Thyroid gland (tissue), 4 donors: ENCODE data around the gene BMERB1.

Experiments
- POLR2A ChIP-seq, 2 donors: fragments of 450-650 bp; IDR thresholded peaks; one replicate each; pipeline ENCODE4 v1.6.1; 2017; ENCODE audit warnings: antibody characterized with exemption in 2 of 2, mild to moderate bottlenecking in 2 of 2, moderate library complexity in 1 of 2
- TF ChIP-seq, protein P1 (sequence below), 6 experiments: fragments of 200-600 bp in 3 of 6; fragments of 450-650 bp in 3 of 6; sonication (generic) in 3 of 6; IDR thresholded peaks; one replicate each; pipeline ENCODE4 v1.5.1; 2016 to 2019; ENCODE audit warnings: antibody characterized with exemption in 6 of 6, mild to moderate bottlenecking in 2 of 6, inconsistent platforms in 1 of 6, moderate library complexity in 1 of 6

DNA sequence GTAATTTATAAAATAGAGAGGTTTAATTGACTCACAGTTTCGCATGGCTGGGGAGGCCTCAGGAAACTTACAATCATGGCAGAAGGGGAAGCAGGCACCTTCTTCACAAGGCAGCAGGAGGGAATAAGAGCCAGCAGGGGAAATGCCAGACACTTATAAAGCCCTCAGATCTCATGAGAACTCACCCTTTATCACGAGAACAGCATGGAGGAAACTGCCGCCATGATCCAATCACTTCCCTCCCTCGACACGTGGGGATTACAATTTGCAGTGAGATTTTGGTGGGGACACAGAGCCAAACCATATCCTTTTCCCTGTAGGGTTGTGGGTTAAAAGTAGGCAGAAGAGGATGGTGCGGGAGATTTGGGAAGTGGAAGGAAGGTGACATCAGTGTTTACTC, 101.4 kb downstream of the BMERB1 start:
- TF ChIP-seq, protein P1, sequence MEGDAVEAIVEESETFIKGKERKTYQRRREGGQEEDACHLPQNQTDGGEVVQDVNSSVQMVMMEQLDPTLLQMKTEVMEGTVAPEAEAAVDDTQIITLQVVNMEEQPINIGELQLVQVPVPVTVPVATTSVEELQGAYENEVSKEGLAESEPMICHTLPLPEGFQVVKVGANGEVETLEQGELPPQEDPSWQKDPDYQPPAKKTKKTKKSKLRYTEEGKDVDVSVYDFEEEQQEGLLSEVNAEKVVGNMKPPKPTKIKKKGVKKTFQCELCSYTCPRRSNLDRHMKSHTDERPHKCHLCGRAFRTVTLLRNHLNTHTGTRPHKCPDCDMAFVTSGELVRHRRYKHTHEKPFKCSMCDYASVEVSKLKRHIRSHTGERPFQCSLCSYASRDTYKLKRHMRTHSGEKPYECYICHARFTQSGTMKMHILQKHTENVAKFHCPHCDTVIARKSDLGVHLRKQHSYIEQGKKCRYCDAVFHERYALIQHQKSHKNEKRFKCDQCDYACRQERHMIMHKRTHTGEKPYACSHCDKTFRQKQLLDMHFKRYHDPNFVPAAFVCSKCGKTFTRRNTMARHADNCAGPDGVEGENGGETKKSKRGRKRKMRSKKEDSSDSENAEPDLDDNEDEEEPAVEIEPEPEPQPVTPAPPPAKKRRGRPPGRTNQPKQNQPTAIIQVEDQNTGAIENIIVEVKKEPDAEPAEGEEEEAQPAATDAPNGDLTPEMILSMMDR (IDR thresholded peaks at IDR 0.05): no peak
- no peak for TF ChIP-seq POLR2A (IDR thresholded peaks at IDR 0.05)
